ENCODE measurements around the gene PAM16.

The PAM16 gene

GRCh38 chr16:4372001-4372577 lies 21.0 kb upstream of the PAM16 start:
- H3K36me3 ChIP-seq = peaks cover 36% of the 10 kb centered on the region
- H3K4me1 ChIP-seq = peaks cover 65% of the 10 kb centered on the region
- no peaks in the 10 kb centered on the region for H3K27me3 ChIP-seq
- peak overlapping the region; percentile 78 for H3K9ac ChIP-seq
- peaks cover 100% of the 10 kb centered on the region for H4K20me1 ChIP-seq
- no peak for TF ChIP-seq Cebpa-rat (IDR thresholded peaks at IDR 0.05)
- H3K4me3 ChIP-seq = peak overlapping the region; percentile 76
- H3K9me3 ChIP-seq = no peaks in the 10 kb centered on the region
- H3K27ac ChIP-seq = peak overlapping the region; percentile 62
- peak overlapping the region; percentile 100 for H3K4me2 ChIP-seq

GRCh38 chr16:4371357-4372000 lies 20.4 kb upstream of the PAM16 start, which contains the start of gene VASN:
Gene VASN, plus strand, starts transcription at chr16:4371848. Its CDS starts 9,030 bp downstream, at chr16:4380878.
- peak within 1 kb of the TSS; percentile 62 for H3K27ac ChIP-seq
- H4K20me1 ChIP-seq = peaks cover 100% of the 10 kb centered on the region
- H3K9me3 ChIP-seq = no peaks in the 10 kb centered on the region

GRCh38 chr16:4370570-4371356 lies 19.6 kb upstream of the PAM16 start:
- H3K4me2 ChIP-seq = peak overlapping the region; percentile 100
- no peak overlapping the region for H3K4me3 ChIP-seq
- no peak overlapping the region for H3K9ac ChIP-seq
- H3K9me3 ChIP-seq = no peaks in the 10 kb centered on the region
- peaks cover 42% of the 10 kb centered on the region for H3K36me3 ChIP-seq
- H3K27ac ChIP-seq = no peak overlapping the region
- no peak for TF ChIP-seq Cebpa-rat (IDR thresholded peaks at IDR 0.05)
- H3K4me1 ChIP-seq = peaks cover 57% of the 10 kb centered on the region
- H4K20me1 ChIP-seq = peaks cover 100% of the 10 kb centered on the region
- H3K27me3 ChIP-seq = no peaks in the 10 kb centered on the region

More at GRCh38 chr16:4371357-4372000, 20.4 kb upstream of the PAM16 start, which contains the start of gene VASN:
- Histone ChIP-seq H3K4me3 (peak within 1 kb of the TSS; percentile 76), H3K27me3 (no peaks in the 10 kb centered on the region), H3K36me3 (peaks cover 41% of the 10 kb centered on the region), H3K4me2 (peak within 1 kb of the TSS; percentile 100), H3K4me1 (peaks cover 59% of the 10 kb centered on the region), H3K9ac (peak within 1 kb of the TSS; percentile 78)
- TF ChIP-seq Cebpa-rat (IDR thresholded peaks at IDR 0.05) = no peak

- no peaks in the 10 kb centered on the region for H3K27me3 ChIP-seq
- H3K9me3 ChIP-seq = no peaks in the 10 kb centered on the region
- no peak for TF ChIP-seq Cebpa-rat (IDR thresholded peaks at IDR 0.05)
- H3K4me3 ChIP-seq = no peak overlapping the region
- peaks cover 100% of the 10 kb centered on the region for H4K20me1 ChIP-seq
- peaks cover 57% of the 10 kb centered on the region for H3K4me1 ChIP-seq
- no peak overlapping the region for H3K4me2 ChIP-seq
- no peak overlapping the region for H3K9ac ChIP-seq
- H3K27ac ChIP-seq = no peak overlapping the region
- H3K36me3 ChIP-seq = peaks cover 47% of the 10 kb centered on the region
Measured at GRCh38 chr16:4370151-4370550, 19.0 kb upstream of the PAM16 start.

- H3K27me3 ChIP-seq = no peaks in the 10 kb centered on the region
- H3K4me2 ChIP-seq = no peak overlapping the region
- peaks cover 52% of the 10 kb centered on the region for H3K36me3 ChIP-seq
- H4K20me1 ChIP-seq = peaks cover 98% of the 10 kb centered on the region
- H3K9me3 ChIP-seq = no peaks in the 10 kb centered on the region
- no peak overlapping the region for H3K27ac ChIP-seq
- H3K4me1 ChIP-seq = peaks cover 53% of the 10 kb centered on the region
- no peak overlapping the region for H3K9ac ChIP-seq
- no peak for TF ChIP-seq Cebpa-rat (IDR thresholded peaks at IDR 0.05)
- no peak overlapping the region for H3K4me3 ChIP-seq
Measured at GRCh38 chr16:4369007-4369733, 18.0 kb upstream of the PAM16 start.

- no peaks in the 10 kb centered on the region for H3K27me3 ChIP-seq
- H3K4me3 ChIP-seq = no peak overlapping the region
- peaks cover 36% of the 10 kb centered on the region for H3K4me1 ChIP-seq
- H3K4me2 ChIP-seq = no peak overlapping the region
- no peak overlapping the region for H3K27ac ChIP-seq
- no peak for TF ChIP-seq Cebpa-rat (IDR thresholded peaks at IDR 0.05)
- H3K9ac ChIP-seq = no peak overlapping the region
- peaks cover 87% of the 10 kb centered on the region for H4K20me1 ChIP-seq
- peaks cover 69% of the 10 kb centered on the region for H3K36me3 ChIP-seq
- no peaks in the 10 kb centered on the region for H3K9me3 ChIP-seq
Measured at GRCh38 chr16:4367393-4367856, 16.3 kb upstream of the PAM16 start.

GRCh38 chr16:4366016-4366415 lies 14.9 kb upstream of the PAM16 start:
- no peak overlapping the region for H3K9ac ChIP-seq
- H3K9me3 ChIP-seq = no peaks in the 10 kb centered on the region
- peaks cover 87% of the 10 kb centered on the region for H4K20me1 ChIP-seq
- no peak overlapping the region for H3K4me3 ChIP-seq
- 0 out of 2 replicates have a peak overlapping the region, but pooled peaks have one; percentile 27 for H3K27ac ChIP-seq
- TF ChIP-seq Cebpa-rat (IDR thresholded peaks at IDR 0.05) = no peak
- H3K36me3 ChIP-seq = peaks cover 83% of the 10 kb centered on the region
- peaks cover 25% of the 10 kb centered on the region for H3K4me1 ChIP-seq
- peak overlapping the region; percentile 70 for H3K4me2 ChIP-seq
- no peaks in the 10 kb centered on the region for H3K27me3 ChIP-seq

GRCh38 chr16:4365615-4366014 lies 14.5 kb upstream of the PAM16 start:
- Histone ChIP-seq H3K27me3 (no peaks in the 10 kb centered on the region), H3K4me1 (peaks cover 23% of the 10 kb centered on the region), H3K4me2 (peak overlapping the region; percentile 70), H3K9me3 (no peaks in the 10 kb centered on the region), H3K4me3 (no peak overlapping the region), H3K27ac (peak overlapping the region; percentile 27; the same call in 1 of the 2 replicates), H3K36me3 (peaks cover 87% of the 10 kb centered on the region), H3K9ac (peak overlapping the region; percentile 60; the same call in 1 of the 2 replicates), H4K20me1 (peaks cover 87% of the 10 kb centered on the region)
- no peak for TF ChIP-seq Cebpa-rat (IDR thresholded peaks at IDR 0.05)

- Histone ChIP-seq H3K27ac (peak overlapping the region; percentile 27; the same call in 1 of the 2 replicates), H3K4me3 (no peak overlapping the region), H3K4me1 (peaks cover 26% of the 10 kb centered on the region), H3K4me2 (peak overlapping the region; percentile 70), H3K27me3 (no peaks in the 10 kb centered on the region), H3K9me3 (no peaks in the 10 kb centered on the region), H3K36me3 (peaks cover 93% of the 10 kb centered on the region), H3K9ac (peak overlapping the region; percentile 60; the same call in 1 of the 2 replicates), H4K20me1 (peaks cover 87% of the 10 kb centered on the region)
- TF ChIP-seq Cebpa-rat (IDR thresholded peaks at IDR 0.05) = no peak
Measured at GRCh38 chr16:4365014-4365406, 13.9 kb upstream of the PAM16 start.
